ENCODE measurements around the gene LAGE3.
"Not testable (repeated sequence)": the region's sequence is repeated elsewhere in the genome, so short reads cannot be mapped to it uniquely, and the experiment has no call there.

LAGE3 gene

GRCh38 chrX:154501423-154501822, 22.3 kb upstream of the LAGE3 start:
- not testable (repeated sequence) for DNase-seq

GRCh38 chrX:154496591-154497137, 17.6 kb upstream of the LAGE3 start:
- DNase-seq: not testable (repeated sequence)

GRCh38 chrX:154495472-154495922, 16.4 kb upstream of the LAGE3 start:
- no peak for DNase-seq

GRCh38 chrX:154494715-154495114, 15.6 kb upstream of the LAGE3 start:
- no peak for DNase-seq

GRCh38 chrX:154490414-154491083, 11.5 kb upstream of the LAGE3 start, which contains the start of gene SLC10A3:
SLC10A3 (minus strand) TSS chrX:154490629; CDS start chrX:154488940, 1,689 bp downstream.
- DNase-seq: peak; percentile 94

GRCh38 chrX:154490021-154490413, 10.9 kb upstream of the LAGE3 start:
- no peak for DNase-seq

GRCh38 chrX:154489182-154489581, 10.1 kb upstream of the LAGE3 start:
- no peak for DNase-seq

GRCh38 chrX:154488336-154489075, 9.4 kb upstream of the LAGE3 start:
- DNase-seq: no peak

GRCh38 chrX:154487518-154488290, 8.6 kb upstream of the LAGE3 start:
- no peak for DNase-seq

- DNase-seq: peak; percentile 64
These were observed 7.5 kb upstream of the LAGE3 start, which contains the start of gene UBL4A for GRCh38 chrX:154486396-154487207. UBL4A (minus strand) TSS chrX:154486615; CDS start chrX:154486584, 31 bp downstream.

GRCh38 chrX:154486052-154486395, 6.9 kb upstream of the LAGE3 start:
- peak; percentile 37 for DNase-seq

GRCh38 chrX:154485150-154486051, 6.3 kb upstream of the LAGE3 start:
- no peak for DNase-seq

- no peak for DNase-seq
These were observed 5.4 kb upstream of the LAGE3 start for GRCh38 chrX:154484255-154485149.

- no peak for DNase-seq
These were observed 4.2 kb upstream of the LAGE3 start for GRCh38 chrX:154483325-154483724.

GRCh38 chrX:154482786-154483185, 3.7 kb upstream of the LAGE3 start:
- DNase-seq: no peak

GRCh38 chrX:154481911-154482601, 3.0 kb upstream of the LAGE3 start:
- no peak for DNase-seq

- DNase-seq: no peak
These were observed 2.1 kb upstream of the LAGE3 start for GRCh38 chrX:154481195-154481594.

- no peak for DNase-seq
These were observed 1.1 kb downstream of the LAGE3 start for GRCh38 chrX:154477891-154478477.

GRCh38 chrX:154476821-154477220, 2.3 kb downstream of the LAGE3 start:
- DNase-seq: no peak

Data from CD4-positive, alpha-beta T cell treated with Interleukin-21 for 1 hour (primary cell).